ENCODE data around the gene KRT37. TPM values are rescaled to one million over a fixed set of nuclear protein-coding genes. Genes with fewer than 3 reads are reported as not detected.

KRT37 gene
- polyA plus RNA-seq (2013, experiment 1 of 4), result not detected
- not detected for polyA plus RNA-seq (2013, experiment 2 of 4)
- polyA plus RNA-seq (2013, experiment 3 of 4), result not detected
- not detected for polyA plus RNA-seq (2013, experiment 4 of 4)

- no peaks in the 10 kb centered on the region for H3K27me3 ChIP-seq (ENCODE audit: control insufficient read depth, insufficient read depth, low read length, poor library complexity, severe bottlenecking)
- H3K4me3 ChIP-seq (ENCODE audit: insufficient read depth, low read depth, low read length), result no peak within 1 kb of the TSS
- H3K4me1 ChIP-seq (ENCODE audit: control insufficient read depth, insufficient read depth, low read length), result no peaks in the 10 kb centered on the region
- H3K36me3 ChIP-seq (ENCODE audit: control insufficient read depth, insufficient read depth, low read length), result no peaks in the 10 kb centered on the region
- no peaks in the 10 kb centered on the region for H3K9me3 ChIP-seq (ENCODE audit: control insufficient read depth, low read length)
- 95 to 96% methylated on average over 12 of the region's 13 CpGs for WGBS, 2 experiments
- H3K27ac ChIP-seq (ENCODE audit: insufficient read depth, low read depth, low read length, poor library complexity, severe bottlenecking), result no peak within 1 kb of the TSS
Observed at GRCh38 chr17:41424111-41424635, at the start of gene KRT37. TSS of gene KRT37 (minus strand) at chr17:41424585. CDS start at chr17:41424523, 62 bp downstream.

- H3K9me3 ChIP-seq (ENCODE audit: control insufficient read depth, low read length), result no peaks in the 10 kb centered on the region
- H3K4me1 ChIP-seq (ENCODE audit: control insufficient read depth, insufficient read depth, low read length), result no peaks in the 10 kb centered on the region
- no peak overlapping the region for H3K4me3 ChIP-seq (ENCODE audit: insufficient read depth, low read depth, low read length)
- H3K36me3 ChIP-seq (ENCODE audit: control insufficient read depth, insufficient read depth, low read length), result no peaks in the 10 kb centered on the region
- H3K27ac ChIP-seq (ENCODE audit: insufficient read depth, low read depth, low read length, poor library complexity, severe bottlenecking), result no peak overlapping the region
- no peaks in the 10 kb centered on the region for H3K27me3 ChIP-seq (ENCODE audit: control insufficient read depth, insufficient read depth, low read length, poor library complexity, severe bottlenecking)
Observed at GRCh38 chr17:41468346-41468745, 44.0 kb upstream of the KRT37 start.

GRCh38 chr17:41467561-41467960 is 43.2 kb upstream of the KRT37 start:
- 90 to 96% methylated on average over 4 of the region's 4 CpGs for WGBS, 2 experiments
- H3K27me3 ChIP-seq (ENCODE audit: control insufficient read depth, insufficient read depth, low read length, poor library complexity, severe bottlenecking), result no peaks in the 10 kb centered on the region

GRCh38 chr17:41466988-41467387 is 42.6 kb upstream of the KRT37 start, which contains the start of gene KRT32:
TSS of gene KRT32 (minus strand) at chr17:41467386. CDS start at chr17:41467325, 61 bp downstream.
- Histone ChIP-seq H3K4me1 (ENCODE audit: control insufficient read depth, insufficient read depth, low read length) (no peaks in the 10 kb centered on the region), H3K27ac (ENCODE audit: insufficient read depth, low read depth, low read length, poor library complexity, severe bottlenecking) (no peak within 1 kb of the TSS), H3K9me3 (ENCODE audit: control insufficient read depth, low read length) (no peaks in the 10 kb centered on the region), H3K36me3 (ENCODE audit: control insufficient read depth, insufficient read depth, low read length) (no peaks in the 10 kb centered on the region), H3K4me3 (ENCODE audit: insufficient read depth, low read depth, low read length) (no peak within 1 kb of the TSS), H3K27me3 (ENCODE audit: control insufficient read depth, insufficient read depth, low read length, poor library complexity, severe bottlenecking) (no peaks in the 10 kb centered on the region)
- WGBS, 2 experiments, result 95 to 96% methylated on average over 14 of the region's 14 CpGs

More at GRCh38 chr17:41467561-41467960, 43.2 kb upstream of the KRT37 start:
- H3K27ac ChIP-seq (ENCODE audit: insufficient read depth, low read depth, low read length, poor library complexity, severe bottlenecking), result no peak overlapping the region
- H3K36me3 ChIP-seq (ENCODE audit: control insufficient read depth, insufficient read depth, low read length), result no peaks in the 10 kb centered on the region
- no peaks in the 10 kb centered on the region for H3K4me1 ChIP-seq (ENCODE audit: control insufficient read depth, insufficient read depth, low read length)
- H3K9me3 ChIP-seq (ENCODE audit: control insufficient read depth, low read length), result no peaks in the 10 kb centered on the region
- no peak overlapping the region for H3K4me3 ChIP-seq (ENCODE audit: insufficient read depth, low read depth, low read length)

GRCh38 chr17:41464682-41465081 is 40.3 kb upstream of the KRT37 start:
- Histone ChIP-seq H3K4me1 (ENCODE audit: control insufficient read depth, insufficient read depth, low read length) (no peaks in the 10 kb centered on the region), H3K27me3 (ENCODE audit: control insufficient read depth, insufficient read depth, low read length, poor library complexity, severe bottlenecking) (no peaks in the 10 kb centered on the region), H3K36me3 (ENCODE audit: control insufficient read depth, insufficient read depth, low read length) (no peaks in the 10 kb centered on the region), H3K4me3 (ENCODE audit: insufficient read depth, low read depth, low read length) (no peak overlapping the region), H3K9me3 (ENCODE audit: control insufficient read depth, low read length) (no peaks in the 10 kb centered on the region), H3K27ac (ENCODE audit: insufficient read depth, low read depth, low read length, poor library complexity, severe bottlenecking) (no peak overlapping the region)
- 91 to 94% methylated on average over 6 of the region's 6 CpGs for WGBS, 2 experiments

GRCh38 chr17:41464173-41464572 is 39.8 kb upstream of the KRT37 start:
- 93 to 94% methylated on average over 11 of the region's 11 CpGs for WGBS, 2 experiments
- H3K9me3 ChIP-seq (ENCODE audit: control insufficient read depth, low read length), result no peaks in the 10 kb centered on the region
- H3K27me3 ChIP-seq (ENCODE audit: control insufficient read depth, insufficient read depth, low read length, poor library complexity, severe bottlenecking), result no peaks in the 10 kb centered on the region
- H3K27ac ChIP-seq (ENCODE audit: insufficient read depth, low read depth, low read length, poor library complexity, severe bottlenecking), result no peak overlapping the region
- no peaks in the 10 kb centered on the region for H3K4me1 ChIP-seq (ENCODE audit: control insufficient read depth, insufficient read depth, low read length)
- H3K4me3 ChIP-seq (ENCODE audit: insufficient read depth, low read depth, low read length), result no peak overlapping the region
- H3K36me3 ChIP-seq (ENCODE audit: control insufficient read depth, insufficient read depth, low read length), result no peaks in the 10 kb centered on the region

- Histone ChIP-seq H3K4me1 (ENCODE audit: control insufficient read depth, insufficient read depth, low read length) (no peaks in the 10 kb centered on the region), H3K36me3 (ENCODE audit: control insufficient read depth, insufficient read depth, low read length) (no peaks in the 10 kb centered on the region), H3K9me3 (ENCODE audit: control insufficient read depth, low read length) (no peaks in the 10 kb centered on the region), H3K27me3 (ENCODE audit: control insufficient read depth, insufficient read depth, low read length, poor library complexity, severe bottlenecking) (no peaks in the 10 kb centered on the region), H3K27ac (ENCODE audit: insufficient read depth, low read depth, low read length, poor library complexity, severe bottlenecking) (no peak overlapping the region), H3K4me3 (ENCODE audit: insufficient read depth, low read depth, low read length) (no peak overlapping the region)
- 93 to 95% methylated on average over 8 of the region's 8 CpGs for WGBS, 2 experiments
Observed at GRCh38 chr17:41463746-41464145, 39.4 kb upstream of the KRT37 start.

GRCh38 chr17:41462705-41463104 is 38.3 kb upstream of the KRT37 start:
- 79 to 80% methylated on average over 15 of the region's 15 CpGs for WGBS, 2 experiments
- Histone ChIP-seq H3K4me1 (ENCODE audit: control insufficient read depth, insufficient read depth, low read length) (no peaks in the 10 kb centered on the region), H3K27me3 (ENCODE audit: control insufficient read depth, insufficient read depth, low read length, poor library complexity, severe bottlenecking) (no peaks in the 10 kb centered on the region), H3K4me3 (ENCODE audit: insufficient read depth, low read depth, low read length) (no peak overlapping the region), H3K36me3 (ENCODE audit: control insufficient read depth, insufficient read depth, low read length) (no peaks in the 10 kb centered on the region), H3K27ac (ENCODE audit: insufficient read depth, low read depth, low read length, poor library complexity, severe bottlenecking) (no peak overlapping the region), H3K9me3 (ENCODE audit: control insufficient read depth, low read length) (no peaks in the 10 kb centered on the region)

GRCh38 chr17:41457676-41458075 is 33.3 kb upstream of the KRT37 start:
- H3K27ac ChIP-seq (ENCODE audit: insufficient read depth, low read depth, low read length, poor library complexity, severe bottlenecking), result no peak overlapping the region
- H3K9me3 ChIP-seq (ENCODE audit: control insufficient read depth, low read length), result no peaks in the 10 kb centered on the region
- WGBS, 2 experiments, result 91 to 95% methylated on average over 4 of the region's 4 CpGs
- H3K27me3 ChIP-seq (ENCODE audit: control insufficient read depth, insufficient read depth, low read length, poor library complexity, severe bottlenecking), result no peaks in the 10 kb centered on the region
- H3K4me3 ChIP-seq (ENCODE audit: insufficient read depth, low read depth, low read length), result no peak overlapping the region
- no peaks in the 10 kb centered on the region for H3K36me3 ChIP-seq (ENCODE audit: control insufficient read depth, insufficient read depth, low read length)
- no peaks in the 10 kb centered on the region for H3K4me1 ChIP-seq (ENCODE audit: control insufficient read depth, insufficient read depth, low read length)

- Histone ChIP-seq H3K4me3 (ENCODE audit: insufficient read depth, low read depth, low read length) (no peak overlapping the region), H3K27ac (ENCODE audit: insufficient read depth, low read depth, low read length, poor library complexity, severe bottlenecking) (no peak overlapping the region), H3K4me1 (ENCODE audit: control insufficient read depth, insufficient read depth, low read length) (no peaks in the 10 kb centered on the region), H3K9me3 (ENCODE audit: control insufficient read depth, low read length) (no peaks in the 10 kb centered on the region), H3K36me3 (ENCODE audit: control insufficient read depth, insufficient read depth, low read length) (no peaks in the 10 kb centered on the region), H3K27me3 (ENCODE audit: control insufficient read depth, insufficient read depth, low read length, poor library complexity, severe bottlenecking) (no peaks in the 10 kb centered on the region)
- 72 to 78% methylated on average over 3 of the region's 3 CpGs for WGBS, 2 experiments
Observed at GRCh38 chr17:41456204-41456603, 31.8 kb upstream of the KRT37 start.

All from ectodermal cell (in vitro differentiated cells).